Spinal cord (tissue), 10 donors: ENCODE results near the gene ZNF454. TPM values are rescaled to one million over a fixed set of nuclear protein-coding genes. Genes with fewer than 3 reads are reported as not detected.

Experiments
- DNase-seq, 6 donors: peaks; one replicate each; pipeline versions ENCODE4 v3.0.0 to v3.0.0-alpha.2; 2013 to 2015; ENCODE audit warnings: low spot score in 6 of 6, low read depth in 4 of 6
- H3K27ac ChIP-seq: one replicate; pipeline ENCODE4 v1.5.1; 2013; ENCODE audit warnings: low read depth, low read length, control low read depth
- H3K27me3 ChIP-seq: one replicate; pipeline ENCODE4 v1.6.1; 2013; ENCODE audit warnings: low read length; ENCODE audit not compliant: control insufficient read depth, insufficient read depth
- H3K36me3 ChIP-seq: one replicate; pipeline ENCODE4 v1.6.1; 2013; ENCODE audit warnings: low read length; ENCODE audit not compliant: control insufficient read depth, insufficient read depth
- H3K4me1 ChIP-seq: one replicate; pipeline ENCODE4 v1.6.1; 2013; ENCODE audit warnings: low read length; ENCODE audit not compliant: control insufficient read depth, insufficient read depth
- H3K4me3 ChIP-seq: one replicate; pipeline ENCODE4 v1.5.1; 2013; ENCODE audit warnings: low read depth, low read length, control low read depth
- H3K9me3 ChIP-seq: one replicate; pipeline ENCODE4 v1.6.1; 2013; ENCODE audit warnings: low read length; ENCODE audit not compliant: control insufficient read depth, insufficient read depth
- WGBS: methylation state at CpG from one replicate; pipeline ENCODE4 v1.1.5; 2013; ENCODE audit warnings: missing lambda C conversion rate; ENCODE audit not compliant: insufficient coverage; 5-methylcytosine and 5-hydroxymethylcytosine counted together
- long read RNA-seq, 4 donors: transcript quantifications; one replicate each; lab custom pipeline, GENCODE V29; 2026
- polyA plus RNA-seq, 2 donors: library from polyadenylated mRNA; unstranded; fragments of 120-200 nt; gene quantifications; one replicate each; pipeline ENCODE4 v1.2.1, GENCODE V29; 2013; ENCODE audit not compliant: insufficient read length in 2 of 2
- total RNA-seq, 2 donors: library from RNA; depleted of rRNA in 1 of 2; stranded (reverse); fragments of 120-200 nt in 1 of 2; fragments of >200 nt in 1 of 2; gene quantifications; one replicate each; pipeline versions ENCODE4 v1.2.3 to v1.2.4, GENCODE V29; 2013 to 2014
- donor health status: healthy.

ZNF454 gene
- 1 to 10 TPM; 7.7 to 10.0 TPM for total RNA-seq
- 1 to 10 TPM; 5.9 to 9.2 TPM for polyA plus RNA-seq
- long read RNA-seq, donor 1, partial matches to known transcripts = 0 of 2 reads
- long read RNA-seq, donor 1, other reads (novel, unspliced or antisense) = 0 of 2 reads
- long read RNA-seq, donor 2 = 0 reads
- long read RNA-seq, donor 3, partial matches to known transcripts = 0 of 2 reads
- long read RNA-seq, donor 3, other reads (novel, unspliced or antisense) = 0 of 2 reads
- long read RNA-seq, donor 4, partial matches to known transcripts = 5 of 7 reads
- long read RNA-seq, donor 4, other reads (novel, unspliced or antisense) = 0 of 7 reads

- Histone ChIP-seq H3K27me3 (no peaks in the 10 kb centered on the region), H3K9me3 (peaks cover 28% of the 10 kb centered on the region), H3K4me1 (peaks cover 29% of the 10 kb centered on the region), H3K27ac (peak within 1 kb of the TSS; percentile 89), H3K4me3 (peak within 1 kb of the TSS; percentile 80), H3K36me3 (peaks cover 17% of the 10 kb centered on the region)
- under 1% methylated on average over 69 of the region's 69 CpGs for WGBS
- DNase-seq = peak; percentile 94 to 99 (median 96)
Measured at GRCh38 chr5:178940569-178941360, at the start of gene ZNF454. Gene ZNF454 (plus strand): TSS chr5:178941198. CDS start chr5:178942792, 1,594 bp downstream.

GRCh38 chr5:178895615-178896571 is 45.1 kb upstream of the ZNF454 start, which contains the start of gene ZFP2:
Gene ZFP2 (plus strand): TSS chr5:178895913. CDS start chr5:178931314, 35,401 bp downstream.
- 1% methylated on average over 79 of the region's 79 CpGs for WGBS
- Histone ChIP-seq H3K27ac (peak within 1 kb of the TSS; percentile 61), H3K4me3 (peak within 1 kb of the TSS; percentile 81)

GRCh38 chr5:178899289-178899688 is 41.7 kb upstream of the ZNF454 start:
- Histone ChIP-seq H3K4me1 (peaks cover 9% of the 10 kb centered on the region), H3K27me3 (no peaks in the 10 kb centered on the region), H3K27ac (no peak overlapping the region), H3K4me3 (no peak overlapping the region), H3K9me3 (peaks cover 4% of the 10 kb centered on the region), H3K36me3 (no peaks in the 10 kb centered on the region)
- WGBS = 92% methylated on average over 4 of the region's 5 CpGs
- no peak for DNase-seq

More at GRCh38 chr5:178895615-178896571, 45.1 kb upstream of the ZNF454 start, which contains the start of gene ZFP2:
- Histone ChIP-seq H3K4me1 (peaks cover 9% of the 10 kb centered on the region), H3K9me3 (no peaks in the 10 kb centered on the region), H3K27me3 (no peaks in the 10 kb centered on the region), H3K36me3 (no peaks in the 10 kb centered on the region)
- DNase-seq = peak; percentile 35 to 92 (median 56)

- H3K4me1 ChIP-seq = no peaks in the 10 kb centered on the region
- H3K4me3 ChIP-seq = no peak overlapping the region
- H3K9me3 ChIP-seq = peaks cover 4% of the 10 kb centered on the region
- peaks cover 5% of the 10 kb centered on the region for H3K36me3 ChIP-seq
- DNase-seq = no peak
- H3K27ac ChIP-seq = no peak overlapping the region
- no CpG with 5 or more reads among the region's 3 CpGs for WGBS
- H3K27me3 ChIP-seq = no peaks in the 10 kb centered on the region
Measured at GRCh38 chr5:178902849-178903248, 38.1 kb upstream of the ZNF454 start.

- H3K36me3 ChIP-seq = peaks cover 18% of the 10 kb centered on the region
Measured at GRCh38 chr5:178931846-178932760, 8.9 kb upstream of the ZNF454 start.

GRCh38 chr5:178941361-178941760 is 363 bp downstream of the ZNF454 start:
- WGBS = 0% methylated on average over 21 of the region's 23 CpGs
- Histone ChIP-seq H3K27ac (peak overlapping the region; percentile 89), H3K36me3 (peaks cover 23% of the 10 kb centered on the region), H3K27me3 (no peaks in the 10 kb centered on the region), H3K4me1 (peaks cover 29% of the 10 kb centered on the region), H3K9me3 (peaks cover 25% of the 10 kb centered on the region), H3K4me3 (peak overlapping the region; percentile 80)
- peak in 1 of 6 donors; percentile 2 for DNase-seq

More at GRCh38 chr5:178931846-178932760, 8.9 kb upstream of the ZNF454 start:
- Histone ChIP-seq H3K27ac (no peak overlapping the region), H3K4me3 (no peak overlapping the region), H3K9me3 (peaks cover 57% of the 10 kb centered on the region), H3K27me3 (no peaks in the 10 kb centered on the region), H3K4me1 (no peaks in the 10 kb centered on the region)
- WGBS = no CpG with 5 or more reads among the region's 11 CpGs
- no peak for DNase-seq

- Histone ChIP-seq H3K4me1 (no peaks in the 10 kb centered on the region), H3K9me3 (peaks cover 43% of the 10 kb centered on the region), H3K36me3 (peaks cover 14% of the 10 kb centered on the region), H3K27ac (no peak overlapping the region), H3K27me3 (no peaks in the 10 kb centered on the region), H3K4me3 (no peak overlapping the region)
- 100% methylated on average over 1 of the region's 5 CpGs for WGBS
- no peak for DNase-seq
Measured at GRCh38 chr5:178965465-178966055, 24.6 kb downstream of the ZNF454 start.

- Histone ChIP-seq H3K36me3 (peaks cover 27% of the 10 kb centered on the region), H3K27me3 (no peaks in the 10 kb centered on the region), H3K4me1 (no peaks in the 10 kb centered on the region), H3K4me3 (no peak overlapping the region), H3K9me3 (peaks cover 35% of the 10 kb centered on the region), H3K27ac (no peak overlapping the region)
- DNase-seq = no peak
- 96% methylated on average over 15 of the region's 15 CpGs for WGBS
Measured at GRCh38 chr5:178981381-178981780, 40.4 kb downstream of the ZNF454 start.
